ENCODE measurements around the gene CIAO2A. TPM values are rescaled to one million over a fixed set of nuclear protein-coding genes. Genes with fewer than 3 reads are reported as not detected.

The CIAO2A gene
- total and polyA plus RNA-seq, 4 donors: 124 to 404 (median 159) TPM

DNA sequence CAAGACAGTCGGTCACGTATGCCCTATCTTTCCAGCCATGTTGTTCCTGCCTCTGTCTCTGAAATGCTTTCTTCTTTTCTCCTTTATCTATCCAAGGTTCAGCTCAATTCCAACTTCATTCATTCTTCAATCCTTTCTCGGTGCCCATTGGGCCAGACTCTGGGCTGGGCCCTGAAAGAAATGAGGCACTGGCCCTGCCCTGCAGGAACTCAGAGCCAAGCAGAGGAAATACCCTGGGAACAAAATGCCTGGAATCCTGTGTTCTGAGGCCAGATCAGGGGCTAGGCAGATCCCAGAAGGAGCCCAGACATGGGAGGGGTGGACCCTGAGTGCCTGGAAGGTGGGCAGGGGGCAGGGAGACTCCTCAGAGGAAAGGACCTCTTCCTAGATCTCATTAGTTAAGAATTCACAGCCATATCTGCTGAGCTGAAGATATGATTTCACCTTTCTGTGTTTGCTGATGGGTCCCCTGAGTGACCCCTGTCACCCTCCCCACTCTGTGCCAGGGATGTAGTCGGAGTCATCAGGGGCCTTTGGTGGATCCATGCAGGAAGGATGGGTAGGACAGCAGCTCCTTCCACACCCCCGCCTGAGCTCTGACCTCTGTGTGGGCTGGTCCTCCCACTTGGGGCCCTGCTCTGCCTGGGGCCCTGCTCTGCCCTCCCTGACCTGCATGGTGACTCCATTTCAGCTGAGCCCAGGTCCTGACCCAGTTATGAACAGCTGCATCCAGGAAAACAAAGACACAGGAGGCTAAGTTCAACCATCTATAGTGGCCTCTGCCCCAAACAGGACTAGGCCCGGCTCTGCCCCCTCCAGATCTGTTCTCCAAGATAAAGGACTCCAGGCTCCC, 42.0 kb downstream of the CIAO2A start:
- Histone ChIP-seq H3K36me3 (ENCODE audit: control insufficient read depth in 4 of 4, insufficient read depth in 3 of 4, low read depth in 1 of 4, low read length in 3 of 4) (no peaks in the 10 kb centered on the region), H3K4me1 (ENCODE audit: control insufficient read depth in 4 of 4, insufficient read depth in 4 of 4, low read length in 3 of 4) (peaks cover 4 to 14% (median 10%) of the 10 kb centered on the region in 4 donors), H3K9me3 (ENCODE audit: control insufficient read depth in 4 of 4, low read length in 3 of 4) (no peaks in the 10 kb centered on the region), H3K9ac (ENCODE audit: low read depth in 1 of 2, low read length in 2 of 2) (no peak overlapping the region), H3K4me3 (ENCODE audit: low read depth in 1 of 3, low read length in 3 of 3) (no peak overlapping the region), H3K27ac (ENCODE audit: low read depth in 1 of 2, low read length in 2 of 2) (no peak overlapping the region), H3K27me3 (ENCODE audit: control insufficient read depth in 4 of 4, insufficient read depth in 4 of 4, low read length in 3 of 4) (no peaks in the 10 kb centered on the region)
- 82% methylated on average over 6 of the region's 6 CpGs for WGBS
- TF ChIP-seq EGR1 (IDR thresholded peaks at IDR 0.05; ENCODE audit: low read depth in 2 of 2) (no peak), HNF4G (IDR thresholded peaks at IDR 0.05) (no peak)
- no peak for DNase-seq (ENCODE audit: low spot score)

- Histone ChIP-seq H3K36me3 (ENCODE audit: control insufficient read depth in 4 of 4, insufficient read depth in 3 of 4, low read depth in 1 of 4, low read length in 3 of 4) (no peaks in the 10 kb centered on the region), H3K27me3 (ENCODE audit: control insufficient read depth in 4 of 4, insufficient read depth in 4 of 4, low read length in 3 of 4) (no peaks in the 10 kb centered on the region), H3K4me1 (ENCODE audit: control insufficient read depth in 4 of 4, insufficient read depth in 4 of 4, low read length in 3 of 4) (peaks cover 6 to 16% (median 10%) of the 10 kb centered on the region in 4 donors), H3K4me3 (ENCODE audit: low read depth in 1 of 3, low read length in 3 of 3) (no peak overlapping the region), H3K9me3 (ENCODE audit: control insufficient read depth in 4 of 4, low read length in 3 of 4) (no peaks in the 10 kb centered on the region), H3K9ac (ENCODE audit: low read depth in 1 of 2, low read length in 2 of 2) (no peak overlapping the region), H3K27ac (ENCODE audit: low read depth in 1 of 2, low read length in 2 of 2) (no peak overlapping the region)
- no peak for DNase-seq (ENCODE audit: low spot score)
- 99% methylated on average over 2 of the region's 2 CpGs for WGBS
- TF ChIP-seq GABPA (IDR thresholded peaks at IDR 0.05 in 1 of 2, conservative IDR thresholded peaks at IDR 0.05 in 1 of 2) (no peak), RXRA (IDR thresholded peaks at IDR 0.05) (no peak), TAF1 (conservative IDR thresholded peaks at IDR 0.05) (no peak), SP1 (IDR thresholded peaks at IDR 0.05) (no peak), HNF4A (conservative IDR thresholded peaks at IDR 0.05) (no peak), FOXA1 (IDR thresholded peaks at IDR 0.05) (no peak), FOXA2 (IDR thresholded peaks at IDR 0.05) (no peak), EGR1 (IDR thresholded peaks at IDR 0.05; ENCODE audit: low read depth in 2 of 2) (no peak), JUND (IDR thresholded peaks at IDR 0.05) (no peak), NR2F2 (IDR thresholded peaks at IDR 0.05) (no peak), YY1 (IDR thresholded peaks at IDR 0.05) (no peak), CTCF (IDR thresholded peaks at IDR 0.05; ENCODE audit: low read depth, low read length, missing input control) (no peak), RAD21 (IDR thresholded peaks at IDR 0.05) (no peak), HNF4G (IDR thresholded peaks at IDR 0.05) (no peak), MAX (IDR thresholded peaks at IDR 0.05) (no peak)
- TF ChIP-seq, protein P1, sequence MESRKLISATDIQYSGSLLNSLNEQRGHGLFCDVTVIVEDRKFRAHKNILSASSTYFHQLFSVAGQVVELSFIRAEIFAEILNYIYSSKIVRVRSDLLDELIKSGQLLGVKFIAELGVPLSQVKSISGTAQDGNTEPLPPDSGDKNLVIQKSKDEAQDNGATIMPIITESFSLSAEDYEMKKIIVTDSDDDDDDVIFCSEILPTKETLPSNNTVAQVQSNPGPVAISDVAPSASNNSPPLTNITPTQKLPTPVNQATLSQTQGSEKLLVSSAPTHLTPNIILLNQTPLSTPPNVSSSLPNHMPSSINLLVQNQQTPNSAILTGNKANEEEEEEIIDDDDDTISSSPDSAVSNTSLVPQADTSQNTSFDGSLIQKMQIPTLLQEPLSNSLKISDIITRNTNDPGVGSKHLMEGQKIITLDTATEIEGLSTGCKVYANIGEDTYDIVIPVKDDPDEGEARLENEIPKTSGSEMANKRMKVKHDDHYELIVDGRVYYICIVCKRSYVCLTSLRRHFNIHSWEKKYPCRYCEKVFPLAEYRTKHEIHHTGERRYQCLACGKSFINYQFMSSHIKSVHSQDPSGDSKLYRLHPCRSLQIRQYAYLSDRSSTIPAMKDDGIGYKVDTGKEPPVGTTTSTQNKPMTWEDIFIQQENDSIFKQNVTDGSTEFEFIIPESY (IDR thresholded peaks at IDR 0.05): no peak
- TF ChIP-seq, protein P2, sequence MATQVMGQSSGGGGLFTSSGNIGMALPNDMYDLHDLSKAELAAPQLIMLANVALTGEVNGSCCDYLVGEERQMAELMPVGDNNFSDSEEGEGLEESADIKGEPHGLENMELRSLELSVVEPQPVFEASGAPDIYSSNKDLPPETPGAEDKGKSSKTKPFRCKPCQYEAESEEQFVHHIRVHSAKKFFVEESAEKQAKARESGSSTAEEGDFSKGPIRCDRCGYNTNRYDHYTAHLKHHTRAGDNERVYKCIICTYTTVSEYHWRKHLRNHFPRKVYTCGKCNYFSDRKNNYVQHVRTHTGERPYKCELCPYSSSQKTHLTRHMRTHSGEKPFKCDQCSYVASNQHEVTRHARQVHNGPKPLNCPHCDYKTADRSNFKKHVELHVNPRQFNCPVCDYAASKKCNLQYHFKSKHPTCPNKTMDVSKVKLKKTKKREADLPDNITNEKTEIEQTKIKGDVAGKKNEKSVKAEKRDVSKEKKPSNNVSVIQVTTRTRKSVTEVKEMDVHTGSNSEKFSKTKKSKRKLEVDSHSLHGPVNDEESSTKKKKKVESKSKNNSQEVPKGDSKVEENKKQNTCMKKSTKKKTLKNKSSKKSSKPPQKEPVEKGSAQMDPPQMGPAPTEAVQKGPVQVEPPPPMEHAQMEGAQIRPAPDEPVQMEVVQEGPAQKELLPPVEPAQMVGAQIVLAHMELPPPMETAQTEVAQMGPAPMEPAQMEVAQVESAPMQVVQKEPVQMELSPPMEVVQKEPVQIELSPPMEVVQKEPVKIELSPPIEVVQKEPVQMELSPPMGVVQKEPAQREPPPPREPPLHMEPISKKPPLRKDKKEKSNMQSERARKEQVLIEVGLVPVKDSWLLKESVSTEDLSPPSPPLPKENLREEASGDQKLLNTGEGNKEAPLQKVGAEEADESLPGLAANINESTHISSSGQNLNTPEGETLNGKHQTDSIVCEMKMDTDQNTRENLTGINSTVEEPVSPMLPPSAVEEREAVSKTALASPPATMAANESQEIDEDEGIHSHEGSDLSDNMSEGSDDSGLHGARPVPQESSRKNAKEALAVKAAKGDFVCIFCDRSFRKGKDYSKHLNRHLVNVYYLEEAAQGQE (IDR thresholded peaks at IDR 0.05): no peak
- TF ChIP-seq, protein P3, sequence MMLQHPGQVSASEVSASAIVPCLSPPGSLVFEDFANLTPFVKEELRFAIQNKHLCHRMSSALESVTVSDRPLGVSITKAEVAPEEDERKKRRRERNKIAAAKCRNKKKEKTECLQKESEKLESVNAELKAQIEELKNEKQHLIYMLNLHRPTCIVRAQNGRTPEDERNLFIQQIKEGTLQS (IDR thresholded peaks at IDR 0.05): no peak
Measured at GRCh38 chr15:64051093-64051402, 42.6 kb downstream of the CIAO2A start.

Data from liver (tissue), 9 donors.